Brain microvascular endothelial cell (primary cell): ENCODE measurements around the gene TWIST2.

Experiments
- DNase-seq: peaks from one replicate; pipeline ENCODE4 v3.0.0-alpha.2; 2020
- H3K27ac ChIP-seq: fragments of 250-450 bp; sonication (Bioruptor Pico); 2 replicates; pipeline ENCODE4 v1.5.1; 2020; ENCODE audit warnings: mild to moderate bottlenecking, moderate library complexity
- H3K27me3 ChIP-seq: fragments of 250-450 bp; sonication (Bioruptor Pico); replicated peaks from 2 replicates; pipeline ENCODE4 v1.5.1; 2020; ENCODE audit warnings: mild to moderate bottlenecking
- H3K36me3 ChIP-seq: fragments of 250-450 bp; sonication (Bioruptor Pico); replicated peaks from 2 replicates; pipeline ENCODE4 v1.5.1; 2020; ENCODE audit warnings: mild to moderate bottlenecking
- H3K4me3 ChIP-seq: 2 replicates; pipeline ENCODE4 v1.5.1; 2011; ENCODE audit warnings: low read depth, mild to moderate bottlenecking, control low read depth, low read length, moderate library complexity
- CTCF ChIP-seq: IDR thresholded peaks from 2 replicates; pipeline ENCODE4 v1.5.1; 2011; ENCODE audit warnings: low read depth, mild to moderate bottlenecking, moderate library complexity, low read length, control low read depth, inconsistent platforms; ENCODE audit errors: missing control alignments
- in situ Hi-C: cut with HindIII; loops from 2 replicates; pipeline ENCODE4 v1.10.0; 2017; ENCODE audit warnings: low sequenced_read_pairs, low pct_ligation_motif_present

Gene TWIST2

GRCh38 chr2:238859636-238860347, 11.9 kb downstream of the TWIST2 start:
- H3K4me3 ChIP-seq: no peak overlapping the region
- no peaks in the 10 kb centered on the region for H3K27me3 ChIP-seq
- H3K27ac ChIP-seq: no peak overlapping the region
- no peak for DNase-seq
- no peak for TF ChIP-seq CTCF
- in situ Hi-C loops: no loop called here
- no peaks in the 10 kb centered on the region for H3K36me3 ChIP-seq

GRCh38 chr2:238861013-238861730, 13.3 kb downstream of the TWIST2 start:
- DNase-seq: no peak

GRCh38 chr2:238861766-238862315, 14.0 kb downstream of the TWIST2 start:
- no peak for DNase-seq
- Histone ChIP-seq H3K27me3 (no peaks in the 10 kb centered on the region), H3K36me3 (no peaks in the 10 kb centered on the region), H3K4me3 (no peak overlapping the region), H3K27ac (no peak overlapping the region)
- in situ Hi-C loops: no loop called here
- TF ChIP-seq CTCF: no peak

More at GRCh38 chr2:238861013-238861730, 13.3 kb downstream of the TWIST2 start:
- in situ Hi-C loops: no loop called here
- TF ChIP-seq CTCF: no peak
- no peaks in the 10 kb centered on the region for H3K27me3 ChIP-seq
- H3K36me3 ChIP-seq: no peaks in the 10 kb centered on the region
- no peak overlapping the region for H3K27ac ChIP-seq
- no peak overlapping the region for H3K4me3 ChIP-seq

- DNase-seq: no peak
- H3K36me3 ChIP-seq: no peaks in the 10 kb centered on the region
- in situ Hi-C loops: no loop called here
- no peak overlapping the region for H3K4me3 ChIP-seq
- no peak for TF ChIP-seq CTCF
- H3K27ac ChIP-seq: no peak overlapping the region
- H3K27me3 ChIP-seq: no peaks in the 10 kb centered on the region
Observed at GRCh38 chr2:238862701-238863100, 14.8 kb downstream of the TWIST2 start.

GRCh38 chr2:238863231-238863630, 15.3 kb downstream of the TWIST2 start:
- H3K4me3 ChIP-seq: no peak overlapping the region
- no peak for TF ChIP-seq CTCF
- H3K27me3 ChIP-seq: no peaks in the 10 kb centered on the region
- DNase-seq: no peak
- H3K36me3 ChIP-seq: no peaks in the 10 kb centered on the region
- no peak overlapping the region for H3K27ac ChIP-seq
- in situ Hi-C loops: no loop called here
